ENCODE results near the gene HLA-A.

HLA-A gene

DNA sequence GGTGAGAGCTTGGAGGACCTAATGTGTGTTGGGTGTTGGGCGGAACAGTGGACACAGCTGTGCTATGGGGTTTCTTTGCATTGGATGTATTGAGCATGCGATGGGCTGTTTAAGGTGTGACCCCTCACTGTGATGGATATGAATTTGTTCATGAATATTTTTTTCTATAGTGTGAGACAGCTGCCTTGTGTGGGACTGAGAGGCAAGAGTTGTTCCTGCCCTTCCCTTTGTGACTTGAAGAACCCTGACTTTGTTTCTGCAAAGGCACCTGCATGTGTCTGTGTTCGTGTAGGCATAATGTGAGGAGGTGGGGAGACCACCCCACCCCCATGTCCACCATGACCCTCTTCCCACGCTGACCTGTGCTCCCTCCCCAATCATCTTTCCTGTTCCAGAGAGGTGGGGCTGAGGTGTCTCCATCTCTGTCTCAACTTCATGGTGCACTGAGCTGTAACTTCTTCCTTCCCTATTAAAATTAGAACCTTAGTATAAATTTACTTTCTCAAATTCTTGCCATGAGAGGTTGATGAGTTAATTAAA is 3.0 kb downstream of the HLA-A start:
- no peak for DNase-seq
- no peak for TF ChIP-seq POLR2A (IDR thresholded peaks at IDR 0.05; ENCODE audit: low read length)
- no peak for TF ChIP-seq GATA1 (IDR thresholded peaks at IDR 0.05; ENCODE audit: low read depth, low read length)

DNA sequence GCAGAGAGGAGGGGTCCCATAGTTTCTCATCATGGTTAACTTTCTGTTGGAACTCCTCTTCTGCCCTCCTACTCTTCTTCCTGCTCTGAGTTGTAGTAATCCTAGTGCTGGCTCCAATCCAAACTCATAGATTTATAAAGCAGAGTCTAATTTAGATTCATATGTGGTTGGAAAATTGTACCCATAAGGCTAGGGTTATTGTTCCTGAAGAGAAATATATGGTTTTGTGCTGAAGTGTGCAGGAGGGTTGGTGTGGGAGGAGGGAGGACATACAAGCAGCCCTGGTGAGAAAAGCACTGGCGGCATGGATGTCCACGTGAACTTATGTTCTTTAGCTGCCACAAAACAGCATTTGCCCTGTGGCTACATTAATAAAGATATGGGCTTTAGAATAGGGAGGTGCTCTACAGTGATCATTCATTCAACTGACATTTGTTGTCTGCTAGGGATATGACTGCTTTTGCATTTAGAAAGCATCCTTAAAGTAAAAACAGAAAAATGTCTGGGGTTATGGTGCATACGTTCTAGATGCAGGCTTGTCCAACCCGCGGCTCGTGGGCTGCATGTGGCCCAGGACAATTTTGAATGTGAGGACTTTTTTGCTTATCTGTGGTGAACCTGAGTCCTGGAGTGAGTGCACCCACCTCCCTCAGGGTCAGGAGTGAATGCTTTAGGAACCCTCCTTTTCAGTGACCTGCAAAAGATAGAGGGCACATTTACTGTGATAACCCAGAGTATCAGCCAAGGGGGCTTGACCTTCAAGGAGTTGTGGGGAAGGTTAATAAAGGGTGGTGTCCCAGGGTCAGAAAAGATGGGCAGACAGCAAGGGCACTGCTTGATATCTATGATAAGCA is 4.1 kb downstream of the HLA-A start:
- no peak for DNase-seq
- TF ChIP-seq GATA1 (IDR thresholded peaks at IDR 0.05; ENCODE audit: low read depth, low read length), result no peak
- TF ChIP-seq POLR2A (IDR thresholded peaks at IDR 0.05; ENCODE audit: low read length), result no peak

DNA sequence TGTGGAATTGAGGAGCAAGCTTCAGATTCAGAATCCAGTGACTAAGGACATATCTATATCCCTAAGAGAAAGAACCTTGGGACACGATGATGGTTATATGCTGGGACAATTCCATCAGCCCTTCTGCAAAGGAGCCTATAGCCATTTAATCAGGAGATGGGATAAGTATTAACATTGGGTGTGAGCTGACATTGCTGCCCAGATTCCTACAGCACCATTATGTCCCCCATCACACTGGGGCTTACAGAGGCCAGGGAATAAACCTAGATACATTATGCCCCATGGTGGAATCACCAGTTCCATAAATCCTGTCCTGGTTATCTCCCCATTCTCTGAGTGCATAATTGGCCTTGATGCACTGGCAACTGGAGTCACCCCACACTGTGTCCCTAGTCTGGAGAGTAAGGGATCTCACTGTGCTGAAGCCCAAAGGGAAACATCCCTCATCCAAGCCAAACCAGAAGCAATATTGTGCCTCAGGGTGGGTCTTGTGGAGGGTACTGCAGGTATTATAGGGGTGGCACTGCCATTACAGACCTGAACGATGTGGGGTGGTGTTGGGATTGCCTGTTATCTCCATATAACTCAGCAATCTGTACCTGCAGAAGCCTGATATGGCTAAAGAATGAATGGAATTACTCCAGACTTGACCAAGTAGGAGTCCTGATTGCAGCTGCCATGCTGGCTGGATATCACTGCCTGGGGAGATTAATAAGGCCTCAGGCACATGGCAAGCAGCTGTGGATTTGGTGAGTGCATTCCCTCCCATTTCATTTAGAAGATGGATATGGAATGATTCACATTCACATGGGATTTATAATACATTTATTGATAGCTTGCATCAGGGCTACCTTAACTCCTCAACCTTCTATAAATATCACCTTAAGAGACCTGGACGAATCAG is 5.0 kb downstream of the HLA-A start:
- DNase-seq, result no peak
- TF ChIP-seq GATA1 (IDR thresholded peaks at IDR 0.05; ENCODE audit: low read depth, low read length) (no peak), POLR2A (IDR thresholded peaks at IDR 0.05; ENCODE audit: low read length) (no peak)

DNA sequence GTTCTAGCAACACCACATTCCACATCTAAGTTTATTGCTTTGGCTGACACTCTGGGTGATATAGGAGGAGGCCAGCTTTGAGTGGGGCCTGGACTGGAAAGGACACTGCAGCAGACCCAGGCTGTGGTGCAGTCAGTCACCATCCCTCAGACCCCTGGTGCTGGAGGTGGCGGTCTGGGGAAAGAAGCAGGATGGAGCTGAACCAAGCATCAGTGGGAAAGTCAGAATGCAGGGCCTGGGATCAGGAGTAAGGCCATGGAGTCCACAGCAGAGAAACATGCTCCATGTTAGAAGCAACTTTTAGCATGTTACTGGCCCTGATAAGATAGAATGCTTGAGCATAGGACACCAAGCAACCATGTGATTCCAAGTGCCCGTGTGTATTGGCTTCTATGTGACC is 5.9 kb downstream of the HLA-A start:
- no peak for TF ChIP-seq GATA1 (IDR thresholded peaks at IDR 0.05; ENCODE audit: low read depth, low read length)
- peak; percentile 24 for TF ChIP-seq POLR2A (IDR thresholded peaks at IDR 0.05; ENCODE audit: low read length)
- DNase-seq, result no peak

DNA sequence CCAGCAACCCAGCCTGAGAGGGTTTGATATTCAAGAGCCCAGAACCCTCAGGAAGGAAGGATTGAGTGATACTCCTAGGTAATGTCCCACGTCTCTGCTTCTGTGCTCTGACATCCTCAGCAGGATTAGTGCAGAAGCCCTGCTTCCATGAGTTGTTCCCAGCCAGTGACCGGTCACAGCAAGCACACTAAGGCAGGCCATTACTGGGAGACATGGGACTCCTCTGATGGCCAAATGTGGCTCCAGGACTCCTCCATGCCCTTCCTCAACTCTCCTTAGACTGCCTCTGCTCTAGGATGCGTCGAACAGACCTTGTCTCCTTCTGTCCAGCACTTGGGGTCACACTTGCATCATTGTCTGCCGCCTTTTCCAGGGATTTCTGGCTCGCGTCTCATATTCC is 7.6 kb downstream of the HLA-A start:
- no peak for DNase-seq
- TF ChIP-seq POLR2A (IDR thresholded peaks at IDR 0.05; ENCODE audit: low read length) (no peak), GATA1 (IDR thresholded peaks at IDR 0.05; ENCODE audit: low read depth, low read length) (no peak)

DNA sequence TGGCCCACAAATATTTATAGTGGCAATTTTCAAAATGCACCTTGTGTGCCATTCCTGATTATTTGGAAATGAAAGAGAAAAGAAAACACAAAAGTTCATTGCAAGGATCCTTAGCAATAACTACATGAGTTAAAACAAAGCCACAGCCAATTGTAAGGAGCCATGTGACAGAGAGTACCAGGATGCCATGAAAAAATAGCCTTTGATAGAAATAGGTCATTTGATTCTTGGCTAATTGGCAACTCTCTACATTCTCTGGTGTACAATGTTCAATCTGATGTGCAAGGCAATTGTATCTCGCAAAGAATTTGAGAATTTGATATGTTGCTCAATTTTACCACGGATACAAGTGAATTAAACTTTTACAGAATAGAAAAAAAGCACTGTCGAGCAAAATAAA is 9.6 kb downstream of the HLA-A start:
- TF ChIP-seq GATA1 (IDR thresholded peaks at IDR 0.05; ENCODE audit: low read depth, low read length) (no peak), POLR2A (IDR thresholded peaks at IDR 0.05; ENCODE audit: low read length) (no peak)
- DNase-seq, result no peak

DNA sequence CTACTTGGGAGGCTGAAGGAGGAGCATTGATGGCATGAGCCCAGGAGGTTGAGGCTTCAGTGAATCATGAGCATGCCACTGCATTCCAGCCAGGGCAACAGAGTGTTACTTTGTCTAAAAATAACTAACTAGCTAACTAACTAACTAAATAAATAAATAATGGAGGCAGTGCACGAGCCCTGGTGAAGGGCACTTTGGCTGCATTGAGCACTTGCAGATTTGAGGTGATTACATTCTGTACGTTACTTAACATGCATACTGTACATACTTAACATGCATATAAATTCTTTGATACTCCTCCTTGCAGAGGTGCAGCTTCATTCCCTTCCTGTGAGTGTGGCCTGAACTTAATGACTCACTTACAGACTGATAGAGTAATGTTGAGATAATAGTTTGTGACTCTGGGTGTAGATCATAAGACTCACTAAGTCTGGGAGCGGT is 10.7 kb downstream of the HLA-A start:
- TF ChIP-seq POLR2A (IDR thresholded peaks at IDR 0.05; ENCODE audit: low read length) (no peak), GATA1 (IDR thresholded peaks at IDR 0.05; ENCODE audit: low read depth, low read length) (no peak)
- no peak for DNase-seq

DNA sequence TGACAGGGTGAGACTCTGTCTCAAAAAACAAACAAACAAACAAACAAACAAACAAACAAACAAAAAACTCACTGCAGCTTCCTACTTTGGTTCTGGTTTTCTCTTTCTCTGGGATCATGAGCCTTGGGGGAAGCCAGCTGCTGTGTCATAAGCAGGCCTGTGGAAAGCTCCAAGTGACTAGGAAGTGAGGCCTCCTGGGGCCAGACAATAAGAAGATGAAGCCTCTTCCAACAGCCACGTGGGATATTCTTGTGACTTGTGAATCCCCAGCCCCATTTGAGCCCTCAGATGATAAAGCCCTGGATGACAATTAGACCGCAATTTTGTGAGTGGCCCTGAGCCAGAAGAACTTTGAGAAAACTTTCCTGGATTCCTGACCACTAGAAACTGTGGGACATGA is 11.4 kb downstream of the HLA-A start:
- TF ChIP-seq POLR2A (IDR thresholded peaks at IDR 0.05; ENCODE audit: low read length) (no peak), GATA1 (IDR thresholded peaks at IDR 0.05; ENCODE audit: low read depth, low read length) (no peak)
- DNase-seq, result no peak

DNA sequence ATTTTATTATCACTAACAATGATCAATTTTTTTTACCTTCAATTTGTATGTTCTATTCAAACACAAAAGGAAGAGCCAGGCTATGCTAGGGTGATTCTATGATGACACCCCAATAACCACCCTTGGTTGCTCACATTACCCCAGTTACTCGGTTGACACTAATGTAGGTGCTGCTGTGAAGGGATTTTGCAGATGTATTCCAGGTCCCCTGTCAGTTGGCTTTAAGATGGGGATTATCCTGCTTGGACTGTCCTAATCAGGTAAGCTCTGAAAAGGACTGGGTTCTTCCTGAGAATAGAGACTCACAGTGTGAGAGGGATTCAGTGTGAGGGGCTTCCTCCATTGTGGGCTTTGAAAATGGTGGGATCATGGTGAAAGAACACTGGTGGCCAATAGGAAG is 11.9 kb downstream of the HLA-A start:
- no peak for TF ChIP-seq POLR2A (IDR thresholded peaks at IDR 0.05; ENCODE audit: low read length)
- TF ChIP-seq GATA1 (IDR thresholded peaks at IDR 0.05; ENCODE audit: low read depth, low read length), result no peak
- DNase-seq, result no peak

DNA sequence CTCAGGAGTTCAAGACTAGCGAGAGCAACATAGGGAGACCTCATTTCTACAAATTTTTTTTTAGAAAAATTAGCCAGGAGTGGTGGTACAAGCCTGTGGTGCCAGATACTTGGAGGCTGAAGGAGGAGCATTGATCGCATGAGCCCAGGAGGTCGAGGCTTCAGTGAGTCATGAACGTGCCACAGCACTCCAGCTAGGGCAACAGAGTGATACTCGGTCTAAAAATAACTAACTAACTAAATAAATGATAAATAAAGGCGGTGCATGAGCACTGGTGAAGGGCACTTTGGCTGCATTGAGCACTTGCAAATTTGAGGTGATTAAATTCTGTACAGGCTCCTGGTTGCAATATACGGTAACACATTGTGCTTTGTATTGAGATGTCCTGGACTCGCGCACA is 13.5 kb downstream of the HLA-A start:
- TF ChIP-seq POLR2A (IDR thresholded peaks at IDR 0.05; ENCODE audit: low read length) (no peak), GATA1 (IDR thresholded peaks at IDR 0.05; ENCODE audit: low read depth, low read length) (no peak)
- DNase-seq, result no peak

DNA sequence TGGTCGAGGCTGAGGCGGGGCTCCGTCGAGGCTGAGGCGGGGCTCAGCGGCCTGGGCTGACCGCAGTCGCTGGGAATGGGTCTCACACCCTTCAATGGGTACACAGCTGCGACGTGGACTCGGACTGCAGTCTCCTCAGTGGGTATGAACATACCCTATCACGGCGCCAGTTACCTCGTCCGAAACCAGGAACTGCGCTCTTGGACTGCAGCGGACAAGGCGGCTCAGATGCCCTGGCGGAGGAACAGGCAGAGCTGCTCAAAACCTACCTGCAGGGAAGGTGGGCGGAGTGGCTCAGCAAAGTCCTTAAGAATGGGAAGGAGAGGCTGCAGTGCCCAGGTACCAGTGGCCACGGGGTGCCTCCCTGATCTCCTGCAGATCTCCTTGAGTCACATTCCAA is 14.2 kb downstream of the HLA-A start:
- TF ChIP-seq GATA1 (IDR thresholded peaks at IDR 0.05; ENCODE audit: low read depth, low read length) (no peak), POLR2A (IDR thresholded peaks at IDR 0.05; ENCODE audit: low read length) (no peak)
- DNase-seq, result no peak

DNA sequence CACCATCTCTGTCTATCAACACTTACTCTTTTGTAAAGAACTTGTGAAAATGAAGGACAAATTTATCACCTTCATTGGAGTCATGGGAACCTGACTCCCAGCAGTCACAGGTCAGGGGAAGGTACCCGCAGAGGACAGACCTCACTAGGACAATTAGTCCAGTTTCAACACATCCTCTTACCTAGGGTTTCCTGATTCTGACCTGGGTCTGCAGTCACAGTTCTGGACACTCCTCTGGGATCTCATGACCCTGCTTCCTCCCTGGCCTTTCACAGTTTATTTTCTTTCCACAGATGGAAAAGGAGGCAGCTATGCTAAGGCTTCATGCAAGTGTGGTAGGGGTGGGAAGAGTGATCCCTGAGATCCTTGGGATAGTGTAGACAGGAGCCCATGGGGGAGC is 15.7 kb downstream of the HLA-A start:
- TF ChIP-seq GATA1 (IDR thresholded peaks at IDR 0.05; ENCODE audit: low read depth, low read length), result no peak
- TF ChIP-seq POLR2A (IDR thresholded peaks at IDR 0.05; ENCODE audit: low read length), result no peak
- DNase-seq, result no peak

DNA sequence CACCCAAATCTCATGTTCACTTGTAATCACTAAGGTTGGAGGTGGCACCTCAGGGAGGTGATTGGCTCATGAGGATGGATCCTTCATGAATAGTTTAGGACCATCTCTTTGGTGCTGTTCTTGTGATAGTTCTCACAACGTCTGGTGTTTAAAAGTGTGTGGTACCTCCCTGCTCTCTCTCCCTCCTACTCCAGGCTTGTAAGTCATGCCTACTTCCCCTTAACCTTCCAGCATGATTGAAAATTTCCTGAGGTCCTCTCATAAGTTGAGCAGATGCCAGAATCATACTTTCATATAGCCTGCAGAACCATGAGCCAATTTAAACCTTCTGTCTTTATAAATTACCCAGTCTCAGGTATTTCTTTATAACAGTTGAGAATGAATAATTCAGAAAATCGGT is 16.6 kb downstream of the HLA-A start:
- no peak for TF ChIP-seq GATA1 (IDR thresholded peaks at IDR 0.05; ENCODE audit: low read depth, low read length)
- TF ChIP-seq POLR2A (IDR thresholded peaks at IDR 0.05; ENCODE audit: low read length), result no peak
- no peak for DNase-seq

DNA sequence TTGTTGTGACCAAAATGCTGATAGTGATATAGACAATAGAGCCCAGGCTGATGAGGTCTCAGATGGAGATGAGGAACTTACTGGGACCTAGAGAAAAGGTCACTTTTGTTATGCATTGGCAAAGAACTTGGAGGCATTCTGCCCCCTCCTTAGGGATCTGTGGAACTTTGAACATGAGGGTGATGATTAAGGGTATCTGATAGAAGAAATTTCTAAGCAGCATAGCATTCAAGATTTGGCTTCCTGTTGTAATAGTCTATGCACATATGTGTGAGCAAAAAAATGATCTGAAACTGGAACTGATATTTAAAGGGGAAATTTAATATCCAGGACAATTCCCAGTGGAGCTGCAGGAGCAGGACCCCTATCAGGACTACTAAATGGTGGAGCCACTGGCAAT is 17.1 kb downstream of the HLA-A start:
- TF ChIP-seq GATA1 (IDR thresholded peaks at IDR 0.05; ENCODE audit: low read depth, low read length), result no peak
- no peak for TF ChIP-seq POLR2A (IDR thresholded peaks at IDR 0.05; ENCODE audit: low read length)
- no peak for DNase-seq
